ENCODE results near the gene CRYGS.

CRYGS gene

DNA sequence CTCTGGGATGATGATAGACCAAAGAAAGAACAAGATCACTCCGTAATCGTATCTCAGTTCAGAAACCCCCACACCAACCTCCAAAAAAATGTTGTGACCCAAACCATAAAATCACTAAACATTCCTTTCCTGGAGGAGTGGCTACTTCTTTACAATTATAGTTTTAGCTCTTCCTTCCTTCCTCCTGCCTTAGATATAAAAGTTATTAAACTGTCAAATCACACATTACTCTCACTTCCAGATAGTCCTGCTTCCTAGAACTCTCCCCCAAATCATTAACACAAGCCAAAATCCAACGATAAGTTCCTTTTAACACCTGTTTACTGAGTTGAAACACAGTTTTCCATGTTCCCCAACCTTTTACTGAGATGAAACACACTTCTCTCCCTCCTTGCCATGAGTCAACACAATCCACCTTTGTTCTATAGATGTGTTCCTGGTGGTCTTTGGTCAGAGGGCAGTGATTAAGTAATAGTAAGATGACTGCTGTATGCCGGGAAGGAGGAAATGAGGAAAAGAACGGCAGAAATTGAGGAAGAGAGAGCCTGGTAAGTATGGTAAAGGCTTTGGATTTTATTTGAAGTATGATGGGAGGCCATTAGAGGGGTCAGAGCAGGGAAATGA is 8.3 kb upstream of the CRYGS start:
- TF ChIP-seq POLR2AphosphoS5 (IDR thresholded peaks at IDR 0.05; ENCODE audit: low read depth, low read length) (no peak), REST (IDR thresholded peaks at IDR 0.05; ENCODE audit: insufficient read depth in 1 of 2, low read depth in 2 of 2, low read length in 2 of 2) (no peak), TAF1 (IDR thresholded peaks at IDR 0.05; ENCODE audit: borderline replicate concordance, insufficient read depth, low read length) (no peak), SIN3A (IDR thresholded peaks at IDR 0.05; ENCODE audit: borderline replicate concordance, insufficient read depth, low read length) (no peak), FOXP2 (optimal IDR thresholded peaks at IDR 0.05; ENCODE audit: borderline replicate concordance, extremely low read depth, extremely low read length, insufficient read depth) (no peak)

GRCh38 chr3:186551387-186551786 is 7.2 kb upstream of the CRYGS start:
- TF ChIP-seq TAF1 (IDR thresholded peaks at IDR 0.05; ENCODE audit: borderline replicate concordance, insufficient read depth, low read length) (no peak), REST (IDR thresholded peaks at IDR 0.05; ENCODE audit: insufficient read depth in 1 of 2, low read depth in 2 of 2, low read length in 2 of 2) (no peak), POLR2AphosphoS5 (IDR thresholded peaks at IDR 0.05; ENCODE audit: low read depth, low read length) (no peak), SIN3A (IDR thresholded peaks at IDR 0.05; ENCODE audit: borderline replicate concordance, insufficient read depth, low read length) (no peak), FOXP2 (optimal IDR thresholded peaks at IDR 0.05; ENCODE audit: borderline replicate concordance, extremely low read depth, extremely low read length, insufficient read depth) (no peak)

DNA sequence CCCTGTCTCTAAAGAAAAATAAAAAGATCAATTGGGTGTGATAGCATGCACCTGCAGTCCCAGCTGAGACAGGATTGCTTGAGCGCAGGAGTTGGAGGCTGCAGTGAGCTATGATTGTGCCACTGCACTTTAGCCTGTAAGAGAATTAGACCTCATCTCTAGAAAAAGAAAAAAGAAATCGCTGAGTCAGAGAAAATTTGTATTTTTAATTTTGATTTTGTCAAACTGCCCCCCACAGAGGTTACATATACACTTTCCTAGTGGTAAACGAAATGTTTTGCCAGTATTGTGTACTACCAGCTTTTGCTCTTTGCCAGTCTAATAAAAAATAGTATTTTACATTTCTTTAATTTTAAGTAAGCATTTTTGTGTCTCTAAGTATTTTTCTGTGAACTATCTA is 5.3 kb upstream of the CRYGS start:
- no peak for TF ChIP-seq TAF1 (IDR thresholded peaks at IDR 0.05; ENCODE audit: borderline replicate concordance, insufficient read depth, low read length)

DNA sequence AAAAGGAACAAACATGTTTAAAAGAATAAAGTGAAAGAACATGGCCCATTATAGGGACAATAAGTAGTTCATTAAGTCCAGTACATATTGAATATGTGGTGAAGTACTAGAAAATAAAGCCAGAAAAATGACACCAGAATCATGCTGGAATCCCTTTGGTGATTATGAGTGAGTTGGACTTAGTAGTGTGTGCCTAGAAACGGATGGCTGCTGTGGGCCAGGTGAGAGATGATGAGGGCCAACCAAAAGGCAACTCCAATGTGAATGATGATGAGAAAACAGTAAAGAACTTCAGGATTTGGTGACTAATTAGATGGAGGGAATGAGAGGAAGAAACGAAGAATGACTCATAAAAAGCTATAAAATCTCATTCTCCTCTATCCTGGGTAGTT is 3.3 kb downstream of the CRYGS start:
- TF ChIP-seq FOXP2 (optimal IDR thresholded peaks at IDR 0.05; ENCODE audit: borderline replicate concordance, extremely low read depth, extremely low read length, insufficient read depth), result no peak
- no peak for TF ChIP-seq REST (IDR thresholded peaks at IDR 0.05; ENCODE audit: insufficient read depth in 1 of 2, low read depth in 2 of 2, low read length in 2 of 2)
- TF ChIP-seq POLR2AphosphoS5 (IDR thresholded peaks at IDR 0.05; ENCODE audit: low read depth, low read length), result no peak
- TF ChIP-seq TAF1 (IDR thresholded peaks at IDR 0.05; ENCODE audit: borderline replicate concordance, insufficient read depth, low read length), result no peak
- TF ChIP-seq SIN3A (IDR thresholded peaks at IDR 0.05; ENCODE audit: borderline replicate concordance, insufficient read depth, low read length), result no peak

DNA sequence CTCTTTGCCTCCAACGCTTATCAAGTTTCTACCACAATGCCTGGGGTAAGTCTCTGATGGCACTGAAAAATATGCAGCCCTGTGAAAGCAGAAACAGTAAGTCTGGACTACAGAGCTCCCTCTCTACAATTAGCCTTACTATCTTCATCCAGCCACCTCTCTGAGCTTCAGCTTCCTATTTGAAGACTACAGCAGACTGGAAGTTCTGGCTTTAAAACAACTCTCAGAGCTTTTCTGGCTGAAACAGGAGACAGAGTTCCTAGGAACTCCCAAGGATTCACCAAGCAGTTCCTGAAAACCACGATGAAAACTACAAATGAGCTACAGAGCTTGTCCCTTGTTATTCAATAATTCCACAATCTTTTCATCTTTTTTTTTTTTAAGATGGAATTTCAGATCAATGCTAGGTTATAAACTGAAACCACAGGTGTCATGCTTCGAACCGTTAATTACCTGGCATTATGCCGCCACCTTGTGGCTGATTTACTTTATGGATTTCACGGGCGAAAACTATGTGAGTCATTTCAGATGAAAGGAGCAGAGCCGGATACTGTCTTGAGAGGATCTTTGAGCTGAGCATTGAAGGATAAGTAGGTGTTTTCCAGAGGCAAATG is 3.9 kb downstream of the CRYGS start:
- no peak for TF ChIP-seq SIN3A (IDR thresholded peaks at IDR 0.05; ENCODE audit: borderline replicate concordance, insufficient read depth, low read length)
- TF ChIP-seq FOXP2 (optimal IDR thresholded peaks at IDR 0.05; ENCODE audit: borderline replicate concordance, extremely low read depth, extremely low read length, insufficient read depth), result no peak
- TF ChIP-seq POLR2AphosphoS5 (IDR thresholded peaks at IDR 0.05; ENCODE audit: low read depth, low read length), result no peak
- TF ChIP-seq REST (IDR thresholded peaks at IDR 0.05; ENCODE audit: insufficient read depth in 1 of 2, low read depth in 2 of 2, low read length in 2 of 2), result no peak
